Mesenchymal stem cell (in vitro differentiated cells and primary cell): ENCODE measurements around the gene TMC7.
A peak's percentile ranks its signal among the peaks of the same experiment; 100 is the strongest.
"Not testable (repeated sequence)": the region's sequence is repeated elsewhere in the genome, so short reads cannot be mapped to it uniquely, and the experiment has no call there.

Experiments
- DNase-seq: peaks from one replicate; pipeline ENCODE4 v3.0.0-alpha.2; 2013
- H2AFZ ChIP-seq: one replicate; pipeline ENCODE4 v1.6.1; 2013; ENCODE audit warnings: low read depth, mild to moderate bottlenecking, control low read depth, inconsistent platforms, low read length, moderate library complexity
- H2AK5ac ChIP-seq: 2 replicates; pipeline ENCODE4 v1.6.1; 2013; ENCODE audit warnings: low read length, moderate library complexity, mild to moderate bottlenecking, inconsistent platforms; ENCODE audit not compliant: severe bottlenecking
- H2BK120ac ChIP-seq: one replicate; pipeline ENCODE4 v1.6.1; 2013; ENCODE audit warnings: low read depth, mild to moderate bottlenecking, inconsistent platforms, low read length, moderate library complexity
- H2BK12ac ChIP-seq, 2 experiments: one replicate each; pipeline ENCODE4 v1.6.1; 2013; ENCODE audit warnings: inconsistent platforms in 2 of 2, low read length in 2 of 2, mild to moderate bottlenecking in 2 of 2, moderate library complexity in 2 of 2, control low read depth in 1 of 2
- H2BK15ac ChIP-seq: one replicate; pipeline ENCODE4 v1.6.1; 2013; ENCODE audit warnings: mild to moderate bottlenecking, low read depth, inconsistent platforms; ENCODE audit not compliant: poor library complexity, severe bottlenecking
- H2BK5ac ChIP-seq: 2 replicates; pipeline ENCODE4 v1.6.1; 2013; ENCODE audit warnings: low read depth, mild to moderate bottlenecking, low read length, control low read depth, inconsistent platforms; ENCODE audit not compliant: poor library complexity, severe bottlenecking
- H3K14ac ChIP-seq, 2 experiments: one replicate each; pipeline ENCODE4 v1.6.1; 2013; ENCODE audit warnings: inconsistent platforms in 2 of 2, low read length in 2 of 2, control low read depth in 1 of 2, mild to moderate bottlenecking in 1 of 2, moderate library complexity in 1 of 2
- H3K18ac ChIP-seq, 2 experiments: one replicate each; pipeline ENCODE4 v1.6.1; 2013; ENCODE audit warnings: inconsistent platforms in 2 of 2, low read length in 2 of 2, control low read depth in 1 of 2, low read depth in 1 of 2, mild to moderate bottlenecking in 1 of 2
- H3K23ac ChIP-seq, 2 experiments: one replicate each; pipeline ENCODE4 v1.6.1; 2013; ENCODE audit warnings: inconsistent platforms in 2 of 2, low read length in 2 of 2, mild to moderate bottlenecking in 2 of 2, moderate library complexity in 2 of 2, control low read depth in 1 of 2
- H3K27ac ChIP-seq: 2 replicates; pipeline ENCODE4 v1.5.1; 2013; ENCODE audit warnings: mild to moderate bottlenecking, moderate library complexity, low read length, control low read depth, inconsistent platforms; ENCODE audit not compliant: poor library complexity, severe bottlenecking
- H3K27me3 ChIP-seq, 2 experiments: 2 replicates each; pipeline versions ENCODE4 v1.6.1 to v1.7.0; 2013; ENCODE audit warnings: low read length in 2 of 2, mild to moderate bottlenecking in 2 of 2, moderate library complexity in 2 of 2, control low read depth in 1 of 2, inconsistent platforms in 1 of 2; ENCODE audit not compliant: control insufficient read depth in 1 of 2, insufficient read depth in 1 of 2
- H3K36me3 ChIP-seq, 2 experiments: 2 replicates each; pipeline versions ENCODE4 v1.6.1 to v1.7.0; 2013; ENCODE audit warnings: low read length in 2 of 2, control low read depth in 1 of 2, inconsistent platforms in 1 of 2, low read depth in 1 of 2, mild to moderate bottlenecking in 1 of 2; ENCODE audit not compliant: insufficient read depth in 2 of 2, control insufficient read depth in 1 of 2
- H3K4ac ChIP-seq, 2 experiments: one replicate each; pipeline ENCODE4 v1.6.1; 2013; ENCODE audit warnings: inconsistent platforms in 2 of 2, low read length in 2 of 2, mild to moderate bottlenecking in 2 of 2, moderate library complexity in 2 of 2, control low read depth in 1 of 2, low read depth in 1 of 2
- H3K4me1 ChIP-seq: 2 replicates; pipeline ENCODE4 v1.6.1; 2013; ENCODE audit warnings: low read depth, low read length, control low read depth; ENCODE audit not compliant: control insufficient read depth, insufficient read depth
- H3K4me2 ChIP-seq: 2 replicates; pipeline ENCODE4 v1.6.1; 2013; ENCODE audit warnings: low read length, mild to moderate bottlenecking, inconsistent platforms; ENCODE audit not compliant: poor library complexity, severe bottlenecking
- H3K4me3 ChIP-seq, 2 experiments: 2 replicates each; pipeline versions ENCODE4 v1.5.1 to v1.7.0; 2013; ENCODE audit warnings: low read length in 2 of 2, mild to moderate bottlenecking in 2 of 2, control low read depth in 1 of 2, low read depth in 1 of 2; ENCODE audit not compliant: insufficient read depth in 1 of 2
- H3K79me1 ChIP-seq: replicated peaks from 2 replicates; pipeline ENCODE4 v1.6.1; 2013; ENCODE audit warnings: mild to moderate bottlenecking, control low read depth, low read length, inconsistent platforms; ENCODE audit not compliant: poor library complexity, severe bottlenecking
- H3K9ac ChIP-seq: 2 replicates; pipeline ENCODE4 v1.7.0; 2013; ENCODE audit warnings: mild to moderate bottlenecking, low read length, moderate library complexity
- H3K9me3 ChIP-seq: 2 replicates; pipeline ENCODE4 v1.7.0; 2013; ENCODE audit warnings: mild to moderate bottlenecking, low read length; ENCODE audit not compliant: control insufficient read depth
- H4K8ac ChIP-seq: one replicate; pipeline ENCODE4 v1.6.1; 2013; ENCODE audit warnings: inconsistent platforms, mild to moderate bottlenecking, low read length, moderate library complexity
- H4K91ac ChIP-seq: one replicate; pipeline ENCODE4 v1.6.1; 2013; ENCODE audit warnings: mild to moderate bottlenecking, low read length, inconsistent platforms
- WGBS: methylation state at CpG from one replicate; pipeline ENCODE4 v1.1.7; 2013; ENCODE audit warnings: mixed read lengths; 5-methylcytosine and 5-hydroxymethylcytosine counted together

The TMC7 gene

DNA sequence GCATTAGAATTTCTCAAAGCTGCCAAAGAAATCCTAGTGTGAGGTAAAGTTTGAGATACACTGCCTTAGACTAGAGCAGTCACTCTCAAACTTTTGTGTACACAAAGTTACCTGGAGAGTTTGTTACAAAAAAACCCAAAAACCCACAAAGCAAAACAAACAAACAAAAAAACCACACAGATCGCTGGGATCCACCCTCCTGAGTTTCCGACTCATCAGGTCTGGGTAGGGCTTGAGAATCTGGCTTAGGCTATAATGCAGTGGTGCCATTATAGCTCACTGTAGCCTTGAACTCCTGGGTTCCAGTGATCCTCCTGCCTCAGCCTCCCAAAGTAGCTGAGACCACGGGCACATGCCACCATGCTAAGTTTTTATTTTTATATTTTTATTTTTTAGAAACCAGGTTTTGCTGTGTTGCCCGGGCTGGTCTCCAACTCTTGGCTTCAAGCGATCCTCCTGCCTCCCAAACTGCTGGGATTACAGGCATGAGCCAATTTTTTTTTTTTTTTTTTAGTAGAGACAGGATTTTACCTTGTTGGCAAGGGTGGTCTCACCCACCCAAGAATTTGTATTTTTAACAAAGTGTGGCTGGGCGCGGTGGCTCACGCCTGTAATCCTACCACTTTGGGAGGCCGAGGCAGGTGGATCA lies 35.2 kb upstream of the TMC7 start:
- Histone ChIP-seq H2AFZ (no peak overlapping the region), H4K8ac (no peak overlapping the region), H3K9me3 (no peaks in the 10 kb centered on the region), H3K23ac (no peak overlapping the region), H3K4me3 (no peak overlapping the region), H3K4me2 (no peak overlapping the region), H2BK120ac (no peak overlapping the region), H3K27ac (no peak overlapping the region), H3K79me1 (no peaks in the 10 kb centered on the region), H4K91ac (no peak overlapping the region), H3K27me3 (no peaks in the 10 kb centered on the region), H3K9ac (no peak overlapping the region), H3K4ac (no peak overlapping the region), H2BK12ac (no peak overlapping the region), H3K4me1 (no peaks in the 10 kb centered on the region), H2AK5ac (no peak overlapping the region), H2BK15ac (no peak overlapping the region), H3K36me3 (no peaks in the 10 kb centered on the region), H3K14ac (no peak overlapping the region), H2BK5ac (no peak overlapping the region), H3K18ac (no peak overlapping the region)
- WGBS: 92% methylated on average over 8 of the region's 9 CpGs
- no peak for DNase-seq

DNA sequence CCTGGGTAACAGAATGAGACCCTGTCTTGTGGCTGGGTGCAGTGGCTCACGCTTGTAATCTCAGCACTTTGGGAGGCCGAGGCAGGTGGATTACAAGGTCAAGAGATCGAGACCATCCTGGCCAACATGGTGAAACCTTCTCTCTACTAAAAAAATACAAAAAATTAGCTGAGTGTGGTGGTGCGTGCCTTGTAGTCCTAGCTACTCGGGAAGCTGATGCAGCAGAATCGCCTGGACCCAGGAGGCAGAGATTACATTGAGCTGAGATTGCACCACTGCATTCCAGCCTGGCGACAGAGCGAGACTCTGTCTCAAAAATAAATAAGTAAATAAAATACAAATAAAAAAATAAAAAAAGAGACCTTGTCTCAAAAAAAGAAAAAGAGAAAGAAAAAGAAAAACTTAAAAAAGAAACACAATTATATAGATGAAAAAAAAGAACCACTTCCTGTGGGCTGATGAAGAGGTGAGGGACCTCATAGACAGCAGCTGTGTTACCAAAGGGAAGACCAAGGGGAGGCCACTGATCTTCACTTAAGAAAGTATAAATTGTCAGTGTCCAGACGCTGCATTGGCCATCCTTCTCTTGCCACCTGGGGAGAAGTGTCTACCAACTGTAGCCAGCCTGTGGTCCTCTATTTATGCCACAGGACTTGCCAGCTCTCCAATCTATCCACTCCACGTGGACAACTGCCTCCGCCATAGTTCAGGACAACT lies 33.1 kb upstream of the TMC7 start:
- Histone ChIP-seq H3K4ac (no peak overlapping the region), H3K27me3 (peaks cover 0 to 5% of the 10 kb centered on the region in 2 experiments), H3K4me1 (no peaks in the 10 kb centered on the region), H2BK5ac (no peak overlapping the region), H3K79me1 (no peaks in the 10 kb centered on the region), H3K9me3 (no peaks in the 10 kb centered on the region), H4K91ac (no peak overlapping the region), H2BK12ac (no peak overlapping the region), H3K36me3 (no peaks in the 10 kb centered on the region), H3K14ac (no peak overlapping the region), H2AFZ (peak overlapping the region; percentile 1), H2BK15ac (no peak overlapping the region), H3K4me2 (no peak overlapping the region), H3K9ac (no peak overlapping the region), H4K8ac (no peak overlapping the region), H3K4me3 (no peak overlapping the region), H2AK5ac (no peak overlapping the region), H3K23ac (no peak overlapping the region), H3K27ac (no peak overlapping the region), H2BK120ac (no peak overlapping the region), H3K18ac (no peak overlapping the region)
- no peak for DNase-seq
- WGBS: 82% methylated on average over 7 of the region's 11 CpGs

DNA sequence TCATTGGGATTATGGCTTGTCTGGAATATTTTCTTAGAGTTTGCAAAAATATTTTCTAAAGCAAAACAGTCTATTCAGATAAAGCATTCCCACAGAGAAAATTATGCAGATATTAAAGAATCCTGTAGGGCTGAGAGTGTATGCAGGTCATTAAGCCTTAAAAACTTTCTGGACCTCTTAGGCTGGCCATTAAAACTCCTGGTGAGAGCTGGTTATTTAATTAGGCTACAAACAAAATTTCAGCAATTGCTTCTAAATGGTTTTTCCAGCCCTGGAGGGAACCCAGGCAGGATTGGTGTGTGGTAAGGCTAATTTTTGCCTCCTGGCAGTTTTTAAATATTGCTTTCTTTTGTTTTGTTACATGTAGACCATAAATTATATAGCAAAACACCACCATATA lies 30.2 kb upstream of the TMC7 start:
- no peak overlapping the region for H2AK5ac ChIP-seq
- H2BK12ac ChIP-seq: no peak overlapping the region
- H3K4me3 ChIP-seq: no peak overlapping the region
- H4K91ac ChIP-seq: no peak overlapping the region
- no peak overlapping the region for H2BK5ac ChIP-seq
- no peak overlapping the region for H4K8ac ChIP-seq
- H3K4me1 ChIP-seq: no peaks in the 10 kb centered on the region
- no peak overlapping the region for H3K4ac ChIP-seq
- H3K9me3 ChIP-seq: no peaks in the 10 kb centered on the region
- H3K36me3 ChIP-seq: no peaks in the 10 kb centered on the region
- H2BK120ac ChIP-seq: no peak overlapping the region
- H2AFZ ChIP-seq: no peak overlapping the region
- H3K27me3 ChIP-seq: peaks cover 0 to 17% of the 10 kb centered on the region in 2 experiments
- H3K14ac ChIP-seq: no peak overlapping the region
- no peak overlapping the region for H2BK15ac ChIP-seq
- H3K4me2 ChIP-seq: no peak overlapping the region
- H3K9ac ChIP-seq: no peak overlapping the region
- no peak overlapping the region for H3K23ac ChIP-seq
- DNase-seq: no peak
- H3K79me1 ChIP-seq: no peaks in the 10 kb centered on the region
- no peak overlapping the region for H3K27ac ChIP-seq
- H3K18ac ChIP-seq: no peak overlapping the region

DNA sequence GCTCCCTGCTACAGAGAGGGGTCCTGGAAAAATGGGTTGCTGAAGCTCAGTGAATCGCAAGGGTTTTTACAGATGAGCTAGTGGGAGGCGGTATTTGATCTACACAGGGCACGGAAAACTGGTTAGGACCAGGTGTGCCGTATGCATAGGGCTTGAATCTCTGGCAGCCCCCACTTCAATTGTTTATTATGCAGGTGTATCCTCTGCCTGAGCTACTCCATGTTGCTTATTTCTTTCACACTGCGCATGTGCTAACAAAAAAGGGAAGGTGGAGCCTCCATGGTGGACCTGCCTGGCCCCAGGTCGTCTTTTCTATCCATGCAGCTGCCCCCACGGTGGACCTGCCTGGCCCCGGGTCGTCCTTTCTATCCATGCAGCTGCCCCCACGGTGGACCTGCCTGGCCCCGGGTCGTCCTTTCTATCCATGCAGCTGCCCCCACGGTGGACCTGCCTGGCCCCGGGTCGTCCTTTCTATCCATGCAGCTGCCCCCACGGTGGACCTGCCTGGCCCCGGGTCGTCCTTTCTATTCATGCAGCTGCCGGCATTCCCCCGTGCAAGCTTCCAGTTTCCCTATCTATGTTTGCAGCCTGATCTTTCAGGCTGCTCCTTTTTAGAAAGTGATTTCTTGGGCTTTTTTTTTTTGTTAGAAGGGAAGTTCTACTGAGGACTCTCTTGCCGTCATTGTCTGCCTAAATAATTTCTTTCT lies 27.7 kb upstream of the TMC7 start:
- not testable (repeated sequence) for H2BK12ac ChIP-seq, DNase-seq, H3K36me3 ChIP-seq, H3K4ac ChIP-seq, H2BK15ac ChIP-seq, H3K14ac ChIP-seq, H3K9ac ChIP-seq, H2AFZ ChIP-seq, H3K27ac ChIP-seq, H3K4me3 ChIP-seq, H2BK5ac ChIP-seq, H4K91ac ChIP-seq, H2BK120ac ChIP-seq, H3K9me3 ChIP-seq, H3K4me1 ChIP-seq, H3K79me1 ChIP-seq, H3K18ac ChIP-seq, H3K23ac ChIP-seq, H2AK5ac ChIP-seq, H4K8ac ChIP-seq, H3K4me2 ChIP-seq
- H3K27me3 ChIP-seq: peaks cover 0 to 17% of the 10 kb centered on the region in 2 experiments
- 82% methylated on average over 9 of the region's 21 CpGs for WGBS
